Stimulated activated CD4-positive, alpha-beta T cell treated with anti-CD3 and anti-CD28 coated beads, Interleukin-4, amount 100 ng/mL, for 4 hours (primary cell): ENCODE measurements around the gene USP35.
"Not testable (repeated sequence)": the region's sequence is repeated elsewhere in the genome, so short reads cannot be mapped to it uniquely, and the experiment has no call there.

Experiments used
- DNase-seq, 2 experiments: peaks; one replicate each; pipeline ENCODE4 v3.0.0-alpha.2; 2020

The USP35 gene

GRCh38 chr11:78168539-78169477 lies 19.9 kb upstream of the USP35 start:
- no peak for DNase-seq

GRCh38 chr11:78170413-78170812 lies 18.3 kb upstream of the USP35 start:
- no peak for DNase-seq

- no peak for DNase-seq
Observed at GRCh38 chr11:78170874-78171549, 17.7 kb upstream of the USP35 start.

- no peak for DNase-seq
Observed at GRCh38 chr11:78171951-78172350, 16.8 kb upstream of the USP35 start.

- DNase-seq: not testable (repeated sequence)
Observed at GRCh38 chr11:78175862-78176261, 12.9 kb upstream of the USP35 start.

GRCh38 chr11:78176605-78177141 lies 12.0 kb upstream of the USP35 start:
- DNase-seq: no peak

GRCh38 chr11:78177216-78177615 lies 11.5 kb upstream of the USP35 start:
- no peak for DNase-seq

- DNase-seq: no peak
Observed at GRCh38 chr11:78179459-78180071, 9.2 kb upstream of the USP35 start.

GRCh38 chr11:78180751-78181150 lies 8.0 kb upstream of the USP35 start:
- no peak for DNase-seq

- DNase-seq: no peak
Observed at GRCh38 chr11:78181185-78181584, 7.5 kb upstream of the USP35 start.

- DNase-seq: peak; percentile 65 to 91
Observed at GRCh38 chr11:78187366-78188285, 1.1 kb upstream of the USP35 start.

- DNase-seq: no peak
Observed at GRCh38 chr11:78189174-78189724, 530 bp downstream of the USP35 start.

- no peak for DNase-seq
Observed at GRCh38 chr11:78189851-78190250, 1.1 kb downstream of the USP35 start.

GRCh38 chr11:78190374-78190773 lies 1.7 kb downstream of the USP35 start:
- no peak for DNase-seq

GRCh38 chr11:78190871-78191538 lies 2.3 kb downstream of the USP35 start:
- DNase-seq: no peak

GRCh38 chr11:78192223-78192719 lies 3.6 kb downstream of the USP35 start:
- no peak for DNase-seq

GRCh38 chr11:78192911-78193351 lies 4.2 kb downstream of the USP35 start:
- peak in 1 of 2 experiments; percentile 22 for DNase-seq

GRCh38 chr11:78193806-78194205 lies 5.1 kb downstream of the USP35 start:
- DNase-seq: no peak

GRCh38 chr11:78194490-78194889 lies 5.8 kb downstream of the USP35 start:
- no peak for DNase-seq

GRCh38 chr11:78195917-78196560 lies 7.3 kb downstream of the USP35 start:
- DNase-seq: no peak
